GM19025 (cell line): ENCODE results near the gene TBC1D4.
"Not testable (repeated sequence)": the region's sequence is repeated elsewhere in the genome, so short reads cannot be mapped to it uniquely, and the experiment has no call there.

Source experiments
- ATAC-seq: cut with Tn5 transposase; IDR thresholded peaks from one replicate; pipeline ENCODE4 v1.9.1; 2021; ENCODE audit warnings: mild to moderate bottlenecking, low read depth, moderate library complexity; ENCODE audit not compliant: unreplicated experiment

Gene TBC1D4

DNA sequence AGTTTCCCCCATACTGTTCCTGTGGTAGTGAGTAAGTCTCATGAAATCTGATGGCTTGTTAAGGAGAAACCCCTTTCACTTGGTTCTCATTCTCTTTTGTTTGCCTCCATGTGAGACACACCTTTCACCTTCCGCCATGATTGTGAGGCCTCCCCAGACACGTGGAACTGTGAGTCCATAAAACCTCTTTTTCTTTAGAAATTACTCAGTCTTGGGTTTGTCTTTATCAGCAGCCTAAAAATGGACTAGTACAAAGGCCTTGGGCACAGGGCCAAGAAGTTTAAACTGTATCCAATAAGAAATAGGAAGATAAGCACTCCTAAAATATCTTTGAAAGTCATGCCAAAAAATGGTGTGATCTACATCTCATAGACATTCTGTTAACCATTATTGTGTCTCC is 176.9 kb downstream of the TBC1D4 start:
- no peak for ATAC-seq

DNA sequence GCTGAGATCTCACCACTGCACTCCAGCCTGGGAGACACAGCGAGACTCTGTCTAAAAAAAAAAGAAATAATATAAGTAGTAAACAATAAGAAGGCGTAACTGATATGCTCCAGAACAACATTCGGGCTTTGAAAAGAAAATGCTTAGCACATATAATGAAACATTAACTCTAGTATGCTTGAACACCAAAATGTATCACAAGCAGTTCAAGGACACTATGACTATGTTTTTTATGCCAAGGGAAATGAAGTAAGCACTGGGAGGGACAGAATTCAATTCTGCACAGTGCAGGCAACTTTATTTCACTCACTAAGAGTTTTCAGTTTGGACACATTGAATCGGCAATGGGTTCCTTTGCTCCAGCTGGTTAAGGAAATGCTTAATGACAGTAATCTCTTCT is 178.7 kb downstream of the TBC1D4 start:
- ATAC-seq, result no peak

DNA sequence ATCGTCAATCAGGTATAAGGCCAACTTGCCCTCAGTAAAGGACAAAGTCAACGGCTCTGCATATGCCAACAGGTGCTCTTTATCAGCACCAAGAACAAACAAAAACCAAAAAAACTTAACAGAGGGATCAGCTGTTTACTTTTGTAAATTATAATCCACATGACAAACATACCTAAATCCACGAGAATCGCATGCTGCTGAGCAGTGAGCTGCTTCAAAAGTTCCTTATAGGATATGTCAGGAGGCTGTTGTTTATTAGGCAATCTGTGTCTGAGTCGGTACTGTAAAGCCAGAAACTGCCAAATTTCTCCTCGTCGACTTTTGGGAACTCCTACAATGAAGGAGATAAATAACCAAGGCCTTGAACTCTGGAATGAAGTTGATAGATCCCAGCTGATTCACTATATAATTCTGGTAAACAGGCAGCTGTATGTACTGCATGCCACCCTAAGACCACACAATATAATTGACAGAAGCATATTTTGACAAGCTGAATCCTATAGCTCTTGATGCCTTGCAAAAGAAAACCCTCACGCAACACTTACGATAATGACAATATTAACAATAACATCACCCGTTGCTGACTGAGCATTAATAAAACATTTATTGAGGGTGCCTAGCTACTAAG is 179.8 kb downstream of the TBC1D4 start:
- ATAC-seq, result no peak

DNA sequence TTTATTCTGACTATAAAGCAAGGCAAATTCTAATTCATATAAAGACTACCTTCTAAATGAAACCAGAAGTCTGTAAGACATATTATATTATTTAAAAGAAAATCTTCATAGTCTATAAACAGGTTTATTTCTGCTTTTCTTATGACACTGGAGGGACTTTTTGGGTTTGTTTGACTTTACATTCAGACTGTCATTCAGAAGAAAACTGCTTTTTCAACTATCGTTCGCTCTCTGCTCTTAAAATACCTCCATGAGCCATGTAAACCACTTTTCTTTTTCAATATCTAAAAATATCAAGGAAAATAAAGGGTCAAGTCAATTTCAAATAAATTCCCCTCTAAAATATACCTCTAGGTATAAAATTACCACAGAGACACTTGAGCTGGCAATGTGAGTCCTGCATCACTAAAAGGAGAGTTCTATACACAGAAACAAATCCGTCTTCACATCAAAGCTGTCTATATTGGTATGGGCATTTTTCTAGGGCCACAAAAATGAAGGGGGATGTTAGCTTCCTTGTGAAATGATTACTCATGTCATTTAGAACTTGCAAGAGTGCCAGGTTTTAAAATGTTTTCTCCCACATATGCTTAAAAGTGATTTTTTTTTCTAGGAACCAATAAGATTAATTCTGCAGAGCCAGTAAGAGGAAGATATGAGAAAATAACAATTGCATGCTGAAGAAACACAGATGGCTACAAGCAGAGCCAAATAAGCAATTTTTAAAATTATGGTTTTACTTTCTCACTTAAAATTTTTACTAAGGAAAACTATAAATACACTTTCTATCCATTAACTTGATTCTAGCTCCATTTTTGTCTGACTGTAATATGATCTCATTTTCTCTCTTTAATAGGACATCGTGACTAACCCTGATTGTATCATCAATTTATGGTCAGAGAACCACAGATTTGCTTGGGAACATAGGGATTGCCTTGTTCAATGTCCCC is 181.8 kb downstream of the TBC1D4 start:
- peak; percentile 86 for ATAC-seq

DNA sequence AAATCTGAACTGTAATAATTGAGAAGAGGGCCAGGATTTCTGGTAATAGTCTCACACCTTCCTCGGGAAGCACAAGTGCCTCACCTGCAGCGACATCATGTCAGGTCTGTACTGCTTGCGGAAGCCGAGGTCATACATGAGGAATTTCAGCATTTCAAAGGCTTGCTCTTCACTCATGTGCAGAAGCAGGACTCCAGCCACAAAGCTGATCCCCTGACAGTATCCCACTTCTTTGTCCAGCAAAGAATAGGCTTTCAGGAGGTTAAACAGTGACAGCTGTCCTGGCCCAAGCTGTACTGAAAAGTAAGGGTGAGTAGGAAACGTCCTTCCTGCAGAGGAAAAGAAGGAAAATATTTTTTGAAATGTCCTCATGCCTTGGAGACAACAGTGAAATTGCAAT is 182.7 kb downstream of the TBC1D4 start:
- no peak for ATAC-seq

DNA sequence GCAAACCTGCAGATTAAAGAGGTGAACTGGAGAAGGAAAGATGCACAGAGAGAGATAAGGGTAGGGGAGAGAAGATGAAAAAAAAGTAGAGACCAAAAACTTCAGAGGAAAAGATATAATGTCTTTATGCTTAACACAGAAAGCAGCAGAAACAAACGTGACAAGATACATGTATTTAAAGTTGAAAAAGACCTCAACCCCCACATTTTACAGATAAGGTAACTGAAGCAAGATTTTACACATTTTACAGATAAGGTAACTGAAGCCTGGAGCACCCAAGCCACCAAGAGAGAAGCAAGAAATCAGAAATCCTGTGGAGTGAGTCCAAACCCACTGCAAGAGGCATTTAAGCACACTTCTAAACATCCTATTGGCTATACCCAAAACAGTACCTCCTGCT is 185.3 kb downstream of the TBC1D4 start:
- no peak for ATAC-seq

DNA sequence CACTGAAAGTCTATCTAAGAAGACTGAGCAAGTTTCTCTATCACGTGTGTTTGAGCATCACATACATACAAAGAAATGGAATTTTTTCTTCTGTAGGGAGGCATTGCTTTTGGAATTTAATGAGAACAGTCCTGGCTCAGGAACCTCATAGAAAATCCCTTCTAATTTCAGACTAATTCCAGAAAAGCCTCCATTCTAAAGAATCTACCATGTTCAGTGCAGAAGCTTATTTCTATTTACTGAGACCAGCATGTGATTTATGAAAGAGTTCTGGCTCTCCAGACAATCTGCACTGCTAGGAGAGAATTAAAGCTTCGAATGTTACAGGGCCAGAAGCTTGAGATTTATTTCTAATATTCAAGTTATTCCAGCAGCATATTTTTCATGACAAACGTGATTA is 186.8 kb downstream of the TBC1D4 start:
- ATAC-seq, result no peak

DNA sequence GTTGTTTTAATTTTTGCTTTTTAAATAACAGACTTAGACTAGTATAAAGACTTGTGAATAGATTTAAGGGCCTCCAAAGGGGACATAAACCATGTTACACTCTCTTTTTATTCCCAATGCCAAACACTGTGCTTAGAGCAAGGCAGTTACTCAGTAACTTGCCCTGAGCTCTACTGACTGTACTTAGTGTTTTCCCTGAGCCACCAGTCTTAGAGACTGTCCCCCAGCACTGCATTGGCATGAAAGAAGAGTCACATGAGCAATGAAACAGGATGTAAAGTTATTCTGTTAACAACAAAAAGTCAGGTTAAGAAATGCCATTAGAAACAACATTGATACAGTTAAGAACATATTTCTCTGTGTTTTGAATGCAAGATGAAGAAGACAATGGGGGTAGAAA is 187.9 kb downstream of the TBC1D4 start:
- peak; percentile 48 for ATAC-seq

DNA sequence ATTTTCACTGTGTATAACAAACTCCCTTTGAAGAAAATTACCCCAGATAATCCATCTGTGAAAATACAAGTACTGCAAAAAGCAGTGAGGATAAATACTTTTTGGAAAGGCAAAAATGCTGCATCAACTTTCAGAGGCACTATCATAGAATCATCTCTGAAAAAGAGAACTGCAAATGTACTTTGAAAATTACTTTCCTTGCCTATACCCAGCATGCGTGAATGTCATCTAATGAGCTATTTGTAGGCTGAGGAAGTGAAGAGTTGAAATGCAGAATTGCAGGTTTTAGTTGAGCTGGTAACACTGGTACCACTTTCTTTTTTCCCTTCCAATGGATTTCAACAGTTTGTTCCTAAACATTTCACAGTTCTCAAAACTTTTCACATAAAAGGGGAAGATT is 196.7 kb downstream of the TBC1D4 start:
- no peak for ATAC-seq

DNA sequence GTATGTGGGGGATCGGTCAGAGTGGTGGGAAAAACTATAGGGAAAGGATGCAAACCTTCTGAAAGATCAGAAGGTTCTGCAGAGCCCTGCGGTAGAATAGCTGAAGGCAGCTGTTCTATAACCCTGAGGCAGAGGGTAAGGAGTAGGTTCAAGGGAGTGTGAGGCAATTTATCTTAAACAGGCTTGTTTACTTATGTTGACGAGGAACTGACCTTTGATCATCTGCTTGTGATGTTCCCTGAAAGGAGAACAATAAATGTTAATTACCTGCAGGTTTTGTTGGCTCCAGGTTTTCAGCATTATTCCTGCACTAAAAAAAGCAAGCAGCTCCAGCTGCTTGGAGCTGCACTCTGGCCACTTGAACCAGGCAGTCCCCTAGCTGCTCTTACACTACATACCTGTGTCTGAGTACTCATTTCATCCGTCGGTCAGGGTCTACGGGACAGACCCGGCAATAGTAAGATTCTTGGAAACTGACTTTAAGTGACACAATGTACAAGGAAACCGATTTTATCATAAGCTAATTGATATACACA is 202.1 kb downstream of the TBC1D4 start:
- no peak for ATAC-seq

DNA sequence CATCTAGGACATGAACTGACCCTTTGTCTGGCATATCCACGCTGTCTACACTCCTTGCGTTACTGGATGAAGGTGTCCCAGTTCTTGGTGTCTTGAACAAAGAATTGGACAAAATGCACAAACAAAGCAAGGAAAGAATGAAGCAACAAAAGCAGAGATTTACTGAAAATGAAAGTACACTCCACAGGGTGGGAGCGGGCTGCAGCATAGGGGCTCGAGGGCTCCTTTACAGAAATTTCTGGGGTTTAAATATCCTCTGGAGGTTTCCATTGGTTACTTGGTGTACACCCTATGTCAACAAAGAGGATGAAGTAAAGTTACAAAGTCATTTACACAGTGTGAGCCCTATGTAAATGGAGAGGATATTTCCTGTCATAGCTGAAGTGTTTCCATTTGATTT is 208.3 kb downstream of the TBC1D4 start:
- not testable (repeated sequence) for ATAC-seq

DNA sequence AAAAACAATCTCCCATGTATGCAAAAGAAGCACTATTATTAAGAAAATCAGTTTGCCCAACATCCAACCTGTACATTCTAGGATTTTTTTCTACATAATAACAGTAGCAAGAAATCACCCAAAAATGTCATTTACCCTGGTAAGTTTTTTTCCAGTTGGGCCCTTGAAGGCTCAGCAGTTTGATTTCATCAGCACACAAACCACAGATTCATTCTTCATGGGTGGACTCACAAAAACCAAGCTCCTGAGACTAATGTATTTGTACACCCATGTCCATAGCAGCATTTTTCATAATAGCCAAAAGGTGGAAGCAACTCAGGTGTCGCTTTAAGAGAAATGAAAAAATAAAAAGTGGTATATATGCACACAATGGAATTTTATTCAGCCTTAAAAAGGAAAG is 210.1 kb downstream of the TBC1D4 start:
- no peak for ATAC-seq

DNA sequence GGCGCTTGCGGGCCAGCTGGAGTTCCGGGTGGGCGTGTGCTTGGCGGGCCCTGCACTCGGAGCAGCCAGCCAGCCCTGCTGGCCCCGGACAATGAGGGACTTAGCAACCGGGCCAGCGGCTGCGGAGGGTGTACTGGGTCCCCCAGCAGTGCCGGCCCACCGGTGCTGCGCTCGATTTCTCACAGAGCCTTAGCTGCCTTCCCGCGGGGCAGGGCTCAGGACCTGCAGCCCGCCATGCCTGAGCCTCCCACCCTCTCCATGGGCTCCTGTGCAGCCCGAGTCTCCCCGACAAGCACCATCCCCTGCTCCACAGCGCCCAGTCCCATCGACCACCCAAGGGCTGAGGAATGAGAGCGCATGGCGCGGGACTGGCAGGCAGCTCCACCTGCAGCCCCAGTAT is 213.5 kb downstream of the TBC1D4 start:
- ATAC-seq, result not testable (repeated sequence)

DNA sequence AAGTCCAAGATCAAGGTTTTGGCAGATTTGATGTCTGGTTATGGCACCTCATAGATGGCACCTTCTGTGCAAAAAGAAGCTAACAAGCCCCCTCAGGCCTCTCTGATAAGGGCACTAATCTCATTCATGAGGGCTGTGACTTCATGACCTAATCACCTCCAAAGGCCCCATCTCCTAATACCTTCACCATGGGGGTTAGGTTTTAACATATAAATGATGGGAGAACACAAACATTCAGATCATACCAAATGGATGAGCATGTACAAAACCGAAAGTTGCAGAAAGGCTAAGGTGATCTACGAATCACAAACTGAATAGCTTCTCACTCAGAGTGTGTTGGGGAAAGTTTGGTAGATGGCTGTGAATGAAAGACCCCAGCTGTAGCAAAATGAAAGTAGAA is 217.4 kb downstream of the TBC1D4 start:
- no peak for ATAC-seq

DNA sequence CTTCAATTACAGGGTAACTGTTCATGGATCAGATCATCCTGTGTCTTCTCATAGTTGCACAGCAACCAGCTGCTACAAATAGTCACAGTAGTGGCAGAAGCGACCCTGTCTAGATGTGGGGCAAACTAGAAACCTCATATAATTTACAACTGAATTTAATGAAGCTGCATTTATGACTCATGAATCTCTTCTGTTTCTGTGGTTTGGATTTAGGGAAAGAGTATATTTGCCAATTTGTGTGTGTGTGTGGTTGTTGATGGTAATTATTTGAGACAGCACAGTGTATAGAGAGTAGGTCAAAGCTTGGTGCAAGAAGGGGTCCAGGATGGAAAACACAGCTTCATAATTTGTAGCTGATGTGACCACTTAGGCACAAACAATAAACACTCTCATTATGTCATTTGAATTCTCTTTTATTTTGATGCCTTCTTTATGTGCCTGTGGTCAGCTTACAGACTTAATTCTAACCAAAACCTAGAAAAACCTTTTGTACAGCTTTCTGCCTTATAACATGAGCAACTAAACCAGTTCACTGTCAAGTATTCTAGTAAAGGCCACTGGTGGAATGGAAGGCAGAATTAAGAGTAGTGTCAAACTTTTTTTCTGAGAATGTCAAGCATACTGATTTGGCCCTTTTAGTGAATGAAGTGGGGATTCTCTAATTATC is 218.1 kb downstream of the TBC1D4 start:
- ATAC-seq, result no peak

DNA sequence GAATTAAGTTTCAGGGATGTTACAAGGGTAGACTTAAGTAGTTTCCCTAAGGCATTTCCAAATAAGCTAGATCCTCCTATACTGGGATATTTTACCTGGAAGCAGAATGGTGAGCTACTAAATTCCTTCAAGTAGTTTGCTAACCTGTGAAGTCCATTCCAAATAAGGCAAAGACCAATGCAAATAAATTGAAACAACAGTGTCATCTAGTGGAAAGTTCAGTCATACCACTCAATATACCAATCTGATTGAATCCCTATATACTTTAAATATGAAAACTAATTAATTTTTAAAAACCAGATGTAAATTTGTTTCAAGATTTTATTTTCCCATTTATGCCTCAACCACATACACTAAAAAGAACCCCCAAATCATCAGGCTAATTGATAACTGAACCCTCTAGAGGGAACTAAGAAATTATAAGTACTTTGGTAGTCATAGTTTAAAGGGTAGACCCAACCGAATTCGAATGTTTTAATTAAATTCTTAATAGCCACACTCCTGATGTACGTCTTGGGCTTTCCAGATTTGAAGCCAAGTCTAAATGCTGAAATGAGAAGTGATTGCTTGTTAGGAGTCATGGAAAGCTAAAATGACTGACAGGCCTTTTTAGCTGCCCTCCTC is 223.7 kb downstream of the TBC1D4 start:
- ATAC-seq, result no peak

DNA sequence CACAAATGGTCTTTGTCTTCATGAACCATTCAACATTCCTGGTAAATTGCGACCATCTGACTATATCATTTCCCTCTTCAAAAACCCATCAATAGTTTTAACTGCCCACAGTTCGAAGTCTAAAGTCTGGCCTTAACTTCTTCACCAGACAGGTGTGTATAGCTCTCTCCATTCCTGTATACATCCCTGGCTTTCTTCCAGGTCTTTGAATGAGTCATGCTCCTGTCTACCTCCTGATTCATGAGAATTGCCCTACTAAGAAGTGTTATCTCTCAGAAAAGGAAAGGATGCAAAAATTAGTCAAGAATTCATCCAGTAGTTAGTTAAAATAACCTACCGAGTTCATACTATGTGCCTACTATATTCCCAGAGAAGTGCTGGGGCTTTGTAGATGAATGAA is 225.0 kb downstream of the TBC1D4 start:
- ATAC-seq, result no peak

DNA sequence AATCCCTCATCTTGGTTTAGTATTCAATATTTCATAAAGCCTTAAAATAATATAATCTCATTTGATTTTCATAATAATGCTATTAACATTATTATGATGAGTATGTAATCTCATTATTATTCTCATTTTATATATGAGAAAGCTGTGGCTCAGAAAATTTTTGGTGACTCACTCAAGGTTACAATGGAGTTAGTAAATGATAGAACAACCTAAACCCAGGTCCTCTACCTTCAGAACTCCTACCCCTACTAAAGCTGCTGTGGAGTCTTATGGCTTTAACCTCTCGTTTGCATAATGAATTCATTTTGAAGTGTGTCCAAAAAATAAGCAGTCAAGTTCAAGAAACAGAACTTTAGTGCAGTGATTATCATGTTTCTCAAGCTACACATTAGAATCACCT is 226.3 kb downstream of the TBC1D4 start:
- no peak for ATAC-seq

DNA sequence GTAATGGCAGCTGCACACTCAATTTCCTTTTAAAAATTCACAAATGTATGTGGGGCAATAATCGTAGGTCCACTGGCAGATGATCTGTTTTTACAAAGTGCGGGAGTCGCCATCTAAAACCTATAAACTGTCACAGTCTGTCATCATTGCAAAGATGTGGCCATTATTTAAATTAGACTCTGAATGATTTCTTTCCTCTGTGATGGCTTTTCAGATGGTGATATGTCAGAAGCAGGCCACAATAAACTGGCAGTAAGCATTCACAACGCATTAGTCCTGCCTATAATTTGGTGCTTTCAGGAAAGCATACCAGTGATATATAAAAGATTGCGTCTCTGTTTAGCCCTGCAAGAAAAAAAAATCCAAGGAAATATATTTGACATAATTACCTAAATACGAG is 226.8 kb downstream of the TBC1D4 start:
- no peak for ATAC-seq

DNA sequence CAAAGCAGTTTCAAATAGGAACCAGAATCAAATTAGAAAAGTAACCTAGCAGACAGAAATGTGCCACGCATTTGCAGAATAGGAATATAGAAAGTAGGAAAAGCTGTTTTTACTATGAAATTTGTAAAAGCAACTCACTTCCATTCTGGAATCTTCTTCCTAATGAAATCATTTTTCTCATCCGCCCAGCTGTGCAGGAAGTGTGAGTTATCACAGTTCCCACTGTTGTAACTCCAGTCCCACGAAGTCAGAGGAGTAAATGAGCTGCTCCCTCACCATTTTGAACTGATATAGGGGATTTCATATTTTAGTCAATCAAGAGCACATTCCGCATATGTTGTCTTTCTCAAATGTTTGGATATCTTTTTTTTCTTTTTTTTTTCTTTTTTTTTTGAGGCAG is 230.8 kb downstream of the TBC1D4 start:
- ATAC-seq, result no peak
